ENCODE measurements around the gene GIGYF1.
"Not testable (repeated sequence)": the region's sequence is repeated elsewhere in the genome, so short reads cannot be mapped to it uniquely, and the experiment has no call there.

The GIGYF1 gene

GRCh38 chr7:100671353-100672327 is 22.4 kb downstream of the GIGYF1 start:
- Histone ChIP-seq H3K79me2 (ENCODE audit: insufficient read depth, low read depth) (peaks cover 13% of the 10 kb centered on the region), H3K9ac (no peak overlapping the region), H3K27ac (no peak overlapping the region), H3K36me3 (ENCODE audit: insufficient read depth) (no peaks in the 10 kb centered on the region), H3K4me3 (IDR thresholded peaks at IDR 0.05; ENCODE audit: insufficient read depth, low read depth, low read length) (no peak overlapping the region), H2AFZ (ENCODE audit: low read depth) (no peak overlapping the region), H3K4me2 (no peak overlapping the region), H3K4me1 (ENCODE audit: low read depth, poor library complexity, severe bottlenecking) (peaks cover 12% of the 10 kb centered on the region), H4K20me1 (ENCODE audit: insufficient read depth) (no peaks in the 10 kb centered on the region), H3K27me3 (ENCODE audit: insufficient read depth, low read depth) (peaks cover 49% of the 10 kb centered on the region)
- no peak for TF ChIP-seq CTCF (conservative IDR thresholded peaks at IDR 0.05; ENCODE audit: low read depth, low read length)

DNA sequence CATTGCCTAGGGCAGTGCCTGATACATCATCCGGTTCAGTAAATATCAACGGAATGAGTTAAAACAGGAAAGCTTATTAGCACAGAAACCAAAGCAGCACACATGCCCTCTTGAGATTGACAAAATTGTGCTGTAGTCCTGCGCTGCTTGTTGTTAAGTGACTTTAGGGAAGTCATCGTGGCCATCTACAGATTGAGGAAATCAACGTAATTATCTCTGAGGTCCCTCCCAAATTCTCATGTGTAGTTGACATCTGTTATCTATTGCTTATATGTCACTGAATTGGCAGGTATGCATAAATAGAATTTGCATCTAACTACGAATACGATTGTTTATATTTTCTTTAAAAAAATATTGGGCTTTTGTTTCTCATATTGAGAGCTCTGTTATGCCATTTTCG is 24.0 kb downstream of the GIGYF1 start:
- no peak for TF ChIP-seq CTCF (conservative IDR thresholded peaks at IDR 0.05; ENCODE audit: low read depth, low read length)
- H3K4me2 ChIP-seq = no peak overlapping the region
- H3K27me3 ChIP-seq (ENCODE audit: insufficient read depth, low read depth) = peaks cover 63% of the 10 kb centered on the region
- no peak overlapping the region for H3K9ac ChIP-seq
- H3K4me3 ChIP-seq (IDR thresholded peaks at IDR 0.05; ENCODE audit: insufficient read depth, low read depth, low read length) = no peak overlapping the region
- peaks cover 8% of the 10 kb centered on the region for H3K79me2 ChIP-seq (ENCODE audit: insufficient read depth, low read depth)
- no peaks in the 10 kb centered on the region for H4K20me1 ChIP-seq (ENCODE audit: insufficient read depth)
- no peak overlapping the region for H2AFZ ChIP-seq (ENCODE audit: low read depth)
- no peaks in the 10 kb centered on the region for H3K36me3 ChIP-seq (ENCODE audit: insufficient read depth)
- H3K27ac ChIP-seq = no peak overlapping the region
- peaks cover 7% of the 10 kb centered on the region for H3K4me1 ChIP-seq (ENCODE audit: low read depth, poor library complexity, severe bottlenecking)

DNA sequence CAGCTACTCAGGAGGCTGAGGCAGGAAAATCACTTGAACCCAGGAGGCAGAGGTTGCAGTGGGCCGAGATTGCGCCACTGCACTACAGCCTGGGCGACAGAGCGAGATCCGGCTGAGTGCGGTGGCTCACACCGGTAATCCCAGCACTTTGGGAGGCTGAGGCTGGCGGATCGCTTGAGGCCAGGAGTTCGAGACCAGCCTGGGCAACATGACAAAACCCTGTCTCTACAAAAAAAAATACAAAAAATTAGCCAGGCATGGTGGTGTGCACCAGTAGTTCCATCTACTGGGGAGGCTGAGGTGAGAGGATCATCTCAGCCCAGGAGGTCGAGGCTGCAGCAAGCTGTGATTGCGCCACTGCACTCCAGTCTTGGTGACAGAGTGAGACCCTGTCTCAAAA is 24.9 kb downstream of the GIGYF1 start:
- not testable (repeated sequence) for H3K79me2 ChIP-seq (ENCODE audit: insufficient read depth, low read depth); H3K4me2 ChIP-seq; H2AFZ ChIP-seq (ENCODE audit: low read depth); H3K27ac ChIP-seq; H3K4me1 ChIP-seq (ENCODE audit: low read depth, poor library complexity, severe bottlenecking); H4K20me1 ChIP-seq (ENCODE audit: insufficient read depth); H3K36me3 ChIP-seq (ENCODE audit: insufficient read depth); H3K9ac ChIP-seq; H3K4me3 ChIP-seq (IDR thresholded peaks at IDR 0.05; ENCODE audit: insufficient read depth, low read depth, low read length)
- H3K27me3 ChIP-seq (ENCODE audit: insufficient read depth, low read depth) = peaks cover 69% of the 10 kb centered on the region

- no peak overlapping the region for H2AFZ ChIP-seq (ENCODE audit: low read depth)
- no peak overlapping the region for H3K4me3 ChIP-seq (IDR thresholded peaks at IDR 0.05; ENCODE audit: insufficient read depth, low read depth, low read length)
- no peaks in the 10 kb centered on the region for H3K79me2 ChIP-seq (ENCODE audit: insufficient read depth, low read depth)
- no peak for TF ChIP-seq CTCF (conservative IDR thresholded peaks at IDR 0.05; ENCODE audit: low read depth, low read length)
- H3K9ac ChIP-seq = no peak overlapping the region
- peaks cover 78% of the 10 kb centered on the region for H3K27me3 ChIP-seq (ENCODE audit: insufficient read depth, low read depth)
- no peak overlapping the region for H3K4me2 ChIP-seq
- H3K36me3 ChIP-seq (ENCODE audit: insufficient read depth) = no peaks in the 10 kb centered on the region
- no peak overlapping the region for H3K27ac ChIP-seq
- H3K4me1 ChIP-seq (ENCODE audit: low read depth, poor library complexity, severe bottlenecking) = peaks cover 7% of the 10 kb centered on the region
- H4K20me1 ChIP-seq (ENCODE audit: insufficient read depth) = no peaks in the 10 kb centered on the region
These were observed 26.0 kb downstream of the GIGYF1 start for GRCh38 chr7:100668069-100668449.
